OCI-LY7 (cell line): ENCODE results near the gene AUTS2. TPM values are rescaled to one million over a fixed set of nuclear protein-coding genes. Genes with fewer than 3 reads are reported as not detected.

Experiments
- BruUV-seq: library from RNA; stranded (reverse); fragments of 400-500 nt; replicated peaks from 2 replicates; lab custom pipeline; 2021; lab: Mats Ljungman, UMichigan
- CTCF ChIA-PET: fragments of 300-600 bp; sonication (Branson Sonifier 250); formaldehyde crosslinking; loops from one replicate; lab custom pipeline; 2022; ENCODE audit warnings: antibody characterized with exemption; ENCODE audit not compliant: unreplicated experiment; lab: Charles Lee
- POLR2A ChIA-PET: fragments of 300-600 bp; sonication (Branson Sonifier 250); formaldehyde crosslinking; loops from one replicate; lab custom pipeline; 2022; ENCODE audit warnings: antibody characterized with exemption; lab: Charles Lee
- DNase-seq: peaks from one replicate; pipeline ENCODE4 v3.0.0-alpha.2; 2015; ENCODE audit warnings: low spot score
- H2AFZ ChIP-seq: fragments of 200-600 bp; sonication (generic), shearing (Covaris generic); 2 replicates; pipeline ENCODE4 v1.6.1; 2014; ENCODE audit warnings: mild to moderate bottlenecking, antibody characterized with exemption, low read length, moderate library complexity
- H3K27ac ChIP-seq: fragments of 200-600 bp; sonication (generic); 2 replicates; pipeline ENCODE4 v1.5.1; 2014; ENCODE audit warnings: mixed run types, low read depth, mild to moderate bottlenecking, moderate library complexity, low read length, inconsistent platforms; ENCODE audit not compliant: poor library complexity, severe bottlenecking
- H3K36me3 ChIP-seq: fragments of 200-600 bp; sonication (generic); 2 replicates; pipeline ENCODE4 v1.6.1; 2014; ENCODE audit warnings: mild to moderate bottlenecking, antibody characterized with exemption, low read length, moderate library complexity, mixed read lengths; ENCODE audit not compliant: insufficient read depth
- H3K4me1 ChIP-seq: fragments of 200-600 bp; sonication (generic); 2 replicates; pipeline ENCODE4 v1.5.1; 2014; ENCODE audit warnings: mild to moderate bottlenecking, low read length; ENCODE audit not compliant: insufficient read depth, poor library complexity, severe bottlenecking
- H3K4me2 ChIP-seq: fragments of 200-600 bp; sonication (generic); 2 replicates; pipeline ENCODE4 v1.6.1; 2014; ENCODE audit warnings: mild to moderate bottlenecking, low read length
- H3K4me3 ChIP-seq: fragments of 200-600 bp; sonication (generic); 2 replicates; pipeline ENCODE4 v1.5.1; 2014; ENCODE audit warnings: mild to moderate bottlenecking, low read depth, low read length; ENCODE audit not compliant: poor library complexity, severe bottlenecking
- H3K79me2 ChIP-seq: fragments of 200-600 bp; sonication (generic); 2 replicates; pipeline ENCODE4 v1.6.1; 2016; ENCODE audit warnings: low read depth, mild to moderate bottlenecking, low read length, moderate library complexity, mixed read lengths; ENCODE audit not compliant: insufficient read depth
- H3K9me2 ChIP-seq: fragments of 200-600 bp; sonication (generic); 2 replicates; pipeline ENCODE4 v1.6.1; 2016; ENCODE audit warnings: mild to moderate bottlenecking, low read length, mixed read lengths; ENCODE audit not compliant: insufficient read depth
- H3K9me3 ChIP-seq: fragments of 200-600 bp; sonication (generic); 2 replicates; pipeline ENCODE4 v1.6.1; 2014; ENCODE audit warnings: mild to moderate bottlenecking, mixed run types, low read length, mixed read lengths
- H4K20me1 ChIP-seq: fragments of 200-600 bp; sonication (generic); 2 replicates; pipeline ENCODE4 v1.6.1; 2014; ENCODE audit warnings: mild to moderate bottlenecking, antibody characterized with exemption, low read length, moderate library complexity, mixed read lengths; ENCODE audit not compliant: insufficient read depth
- EZH2phosphoT487 ChIP-seq: fragments of 200-600 bp; sonication (generic); IDR thresholded peaks from 2 replicates; pipeline ENCODE4 v1.6.1; 2018; ENCODE audit warnings: low read depth, borderline replicate concordance, mild to moderate bottlenecking, mixed run types, antibody characterized with exemption, low read length, moderate library complexity, mixed read lengths
- intact Hi-C: fragments of 100-400 bp; cut with micrococcal nuclease; formaldehyde crosslinking; loops from one replicate; pipeline ENCODE4 v1.10.0; 2022; ENCODE audit not compliant: unreplicated experiment
- total RNA-seq, 2 experiments: library from RNA; depleted of rRNA in 1 of 2; stranded (reverse); fragments of >200 nt in 1 of 2; shearing (Covaris generic) in 1 of 2; gene quantifications; 2 replicates each; pipeline ENCODE4 v1.2.3, GENCODE V29; 2014 to 2022
- TF ChIP-seq, protein P1 (sequence below): fragments of 200-600 bp; sonication (generic); conservative IDR thresholded peaks from 2 replicates; pipeline ENCODE4 v1.5.1; 2014; ENCODE audit warnings: mild to moderate bottlenecking, antibody characterized with exemption, low read length, moderate library complexity, mixed read lengths

The AUTS2 gene
- total RNA-seq, 2 experiments from 2014 or later = 37.9 to 78.5 TPM

DNA sequence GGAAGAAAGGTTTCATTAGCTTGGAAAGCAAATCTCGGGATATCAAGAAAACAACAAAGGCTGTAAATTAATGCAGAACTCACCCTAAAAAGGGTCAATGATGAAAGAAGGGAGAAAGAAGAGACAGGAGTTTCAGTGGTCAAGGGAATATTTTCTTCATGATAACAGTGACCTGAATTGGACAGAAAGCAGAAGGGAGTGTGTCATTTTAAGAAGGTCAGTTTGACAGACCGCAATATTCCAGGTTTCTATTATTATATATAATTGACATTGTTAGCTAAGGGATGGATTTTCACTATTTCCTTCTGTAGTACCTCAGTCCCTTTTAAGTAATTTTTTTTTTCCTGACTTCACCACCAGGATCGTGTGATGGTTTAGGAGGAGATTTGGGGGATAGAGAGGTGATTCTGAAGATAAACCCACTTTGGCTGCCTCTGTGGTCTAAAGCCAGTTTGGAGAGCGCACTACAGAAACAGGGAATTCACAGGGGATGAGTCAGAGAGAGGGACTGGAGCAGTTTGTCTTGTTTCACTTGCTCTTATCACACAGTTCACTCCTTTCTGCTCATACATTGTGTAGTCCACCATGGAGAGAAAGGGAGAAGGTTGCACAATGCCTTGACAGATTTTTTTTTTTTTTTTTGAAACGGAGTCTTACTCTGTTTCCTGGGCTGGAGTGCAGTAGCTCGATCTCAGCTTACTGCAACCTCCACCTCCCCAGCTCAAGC lies 417.9 kb downstream of the AUTS2 start:
- H3K4me3 ChIP-seq = no peak overlapping the region
- H3K9me3 ChIP-seq = 0 out of 2 replicates have a peak, but pooled peaks cover 5% of the 10 kb centered on the region
- no peaks in the 10 kb centered on the region for H3K36me3 ChIP-seq
- TF ChIP-seq, protein P1, sequence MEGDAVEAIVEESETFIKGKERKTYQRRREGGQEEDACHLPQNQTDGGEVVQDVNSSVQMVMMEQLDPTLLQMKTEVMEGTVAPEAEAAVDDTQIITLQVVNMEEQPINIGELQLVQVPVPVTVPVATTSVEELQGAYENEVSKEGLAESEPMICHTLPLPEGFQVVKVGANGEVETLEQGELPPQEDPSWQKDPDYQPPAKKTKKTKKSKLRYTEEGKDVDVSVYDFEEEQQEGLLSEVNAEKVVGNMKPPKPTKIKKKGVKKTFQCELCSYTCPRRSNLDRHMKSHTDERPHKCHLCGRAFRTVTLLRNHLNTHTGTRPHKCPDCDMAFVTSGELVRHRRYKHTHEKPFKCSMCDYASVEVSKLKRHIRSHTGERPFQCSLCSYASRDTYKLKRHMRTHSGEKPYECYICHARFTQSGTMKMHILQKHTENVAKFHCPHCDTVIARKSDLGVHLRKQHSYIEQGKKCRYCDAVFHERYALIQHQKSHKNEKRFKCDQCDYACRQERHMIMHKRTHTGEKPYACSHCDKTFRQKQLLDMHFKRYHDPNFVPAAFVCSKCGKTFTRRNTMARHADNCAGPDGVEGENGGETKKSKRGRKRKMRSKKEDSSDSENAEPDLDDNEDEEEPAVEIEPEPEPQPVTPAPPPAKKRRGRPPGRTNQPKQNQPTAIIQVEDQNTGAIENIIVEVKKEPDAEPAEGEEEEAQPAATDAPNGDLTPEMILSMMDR = no peak
- no peak for TF ChIP-seq EZH2phosphoT487
- POLR2A ChIA-PET = interaction anchor here (0.7 to 3.6 kb wide), 4 partner anchors 10 to 75 kb away, joined by 3 to 22 read pairs (median 6); no protein-coding TSS in a partner anchor
- BruUV-seq = no TSS peak
- CTCF ChIA-PET = no interaction called here
- DNase-seq = no peak
- H3K27ac ChIP-seq = no peak overlapping the region
- no peaks in the 10 kb centered on the region for H3K79me2 ChIP-seq
- H2AFZ ChIP-seq = no peak overlapping the region
- intact Hi-C loops = no loop called here
- no peaks in the 10 kb centered on the region for H4K20me1 ChIP-seq
- H3K4me2 ChIP-seq = no peak overlapping the region
- H3K9me2 ChIP-seq = no peaks in the 10 kb centered on the region
- H3K4me1 ChIP-seq = peaks cover 27% of the 10 kb centered on the region

DNA sequence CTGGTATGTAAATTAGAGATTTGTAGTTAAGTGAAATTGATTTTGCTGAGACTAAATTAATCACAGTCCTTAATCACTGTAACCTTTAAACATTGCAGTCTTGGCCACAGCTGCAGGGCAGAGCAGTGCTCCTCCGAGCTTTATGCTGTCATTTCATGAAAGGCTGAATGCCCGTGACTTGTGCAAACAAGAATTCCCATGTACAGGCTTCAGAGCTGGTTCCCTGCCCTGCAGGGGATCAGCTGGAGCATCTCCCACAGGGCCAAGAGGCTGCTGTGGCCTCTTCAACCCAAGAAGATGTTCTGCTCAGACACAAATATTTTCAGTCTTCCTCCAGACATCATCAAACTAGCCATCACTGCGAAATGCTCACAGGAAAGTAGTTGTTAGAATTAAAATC lies 419.1 kb downstream of the AUTS2 start:
- H3K36me3 ChIP-seq = no peaks in the 10 kb centered on the region
- intact Hi-C loops = no loop called here
- H3K4me2 ChIP-seq = no peak overlapping the region
- POLR2A ChIA-PET = interaction anchor here (0.7 to 1.1 kb wide), 2 partner anchors 9 to 60 kb away, joined by 3 to 5 read pairs; no protein-coding TSS in a partner anchor
- no peaks in the 10 kb centered on the region for H4K20me1 ChIP-seq
- CTCF ChIA-PET = no interaction called here
- 0 out of 2 replicates have a peak, but pooled peaks cover 5% of the 10 kb centered on the region for H3K9me3 ChIP-seq
- TF ChIP-seq EZH2phosphoT487 = no peak
- TF ChIP-seq, protein P1 = no peak
- no peaks in the 10 kb centered on the region for H3K9me2 ChIP-seq
- no peak overlapping the region for H3K27ac ChIP-seq
- H3K4me1 ChIP-seq = peaks cover 19% of the 10 kb centered on the region
- H3K4me3 ChIP-seq = no peak overlapping the region
- H2AFZ ChIP-seq = no peak overlapping the region
- DNase-seq = no peak
- no TSS peak for BruUV-seq
- no peaks in the 10 kb centered on the region for H3K79me2 ChIP-seq

DNA sequence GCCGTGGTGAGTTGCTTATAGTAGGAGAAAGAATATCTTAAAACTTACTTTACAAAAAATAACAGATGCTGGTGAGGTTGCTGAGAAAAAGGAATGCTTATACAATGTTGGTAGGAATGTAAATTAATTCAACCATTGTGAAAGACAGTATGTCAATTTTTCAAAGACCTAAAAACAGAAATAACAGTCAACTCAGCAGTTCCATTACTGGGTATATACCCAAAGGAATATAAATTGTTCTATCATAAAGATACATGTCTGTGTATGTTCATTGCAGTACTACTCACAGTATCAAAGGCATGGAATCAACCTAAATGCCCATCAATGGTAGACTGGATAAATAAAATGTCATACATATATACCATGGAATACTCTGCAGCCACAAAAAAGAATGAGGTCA lies 420.4 kb downstream of the AUTS2 start:
- BruUV-seq = no TSS peak
- Histone ChIP-seq H3K9me3 (0 out of 2 replicates have a peak, but pooled peaks cover 5% of the 10 kb centered on the region), H3K79me2 (no peaks in the 10 kb centered on the region), H4K20me1 (no peaks in the 10 kb centered on the region), H3K27ac (no peak overlapping the region), H2AFZ (no peak overlapping the region), H3K4me1 (peaks cover 18% of the 10 kb centered on the region), H3K4me3 (no peak overlapping the region), H3K4me2 (no peak overlapping the region), H3K36me3 (no peaks in the 10 kb centered on the region), H3K9me2 (no peaks in the 10 kb centered on the region)
- CTCF ChIA-PET = no interaction called here
- POLR2A ChIA-PET = interaction anchor here (0.6 to 1.4 kb wide), 2 partner anchors 99 to 414 kb away, joined by 3 to 11 read pairs; no protein-coding TSS in a partner anchor
- no peak for TF ChIP-seq EZH2phosphoT487
- TF ChIP-seq, protein P1 = no peak
- DNase-seq = no peak
- intact Hi-C loops = no loop called here
